H1 (cell line): ENCODE results near the gene CCDC8. TPM values are rescaled to one million over a fixed set of nuclear protein-coding genes. Genes with fewer than 3 reads are reported as not detected.

Experiments
- CTCF ChIA-PET: fragments of 300-600 bp; sonication (Branson Sonifier 250); formaldehyde crosslinking; loops from one replicate; lab custom pipeline; 2021; ENCODE audit not compliant: partially characterized antibody; lab: Charles Lee
- POLR2A ChIA-PET: fragments of 300-600 bp; sonication (Branson Sonifier 250); formaldehyde crosslinking; loops from one replicate; lab custom pipeline; 2021; ENCODE audit warnings: inconsistent platforms; ENCODE audit not compliant: partially characterized antibody; lab: Charles Lee
- DNase-seq, 2 experiments: peaks; one replicate each; pipeline versions ENCODE4 v3.0.0 to v3.0.0-alpha.2; 2010 to 2022; ENCODE audit warnings: low spot score in 2 of 2, low read depth in 1 of 2, mixed read lengths in 1 of 2
- FAIRE-seq: peaks from 2 replicates; lab custom pipeline; 2011; peaks lifted over from hg19 to GRCh38; lab: Jason Lieb, UNC
- H2AFZ ChIP-seq: 2 replicates; pipeline ENCODE4 v1.8.1; 2012; ENCODE audit warnings: low read length, inconsistent platforms
- H2AK5ac ChIP-seq: 2 replicates; pipeline ENCODE4 v1.6.1; 2013; ENCODE audit warnings: low read depth, low read length
- H2BK120ac ChIP-seq: replicated peaks from 2 replicates; pipeline ENCODE3; 2013; ENCODE audit warnings: low read depth, low read length, inconsistent platforms
- H2BK12ac ChIP-seq: 2 replicates; pipeline ENCODE4 v1.6.1; 2013; ENCODE audit warnings: low read depth, low read length
- H2BK15ac ChIP-seq: 2 replicates; pipeline ENCODE4 v1.6.1; 2013; ENCODE audit warnings: low read length
- H2BK20ac ChIP-seq: 2 replicates; pipeline ENCODE4 v1.6.1; 2013; ENCODE audit warnings: low read length
- H2BK5ac ChIP-seq: 2 replicates; pipeline ENCODE4 v1.6.1; 2013; ENCODE audit warnings: low read depth, low read length
- H3K14ac ChIP-seq: 2 replicates; pipeline ENCODE4 v1.6.1; 2013; ENCODE audit warnings: inconsistent platforms; ENCODE audit not compliant: insufficient read length
- H3K18ac ChIP-seq: 2 replicates; pipeline ENCODE4 v1.6.1; 2013; ENCODE audit warnings: low read length; ENCODE audit errors: extremely low read depth
- H3K23ac ChIP-seq: 2 replicates; pipeline ENCODE4 v1.6.1; 2013; ENCODE audit warnings: inconsistent platforms; ENCODE audit not compliant: insufficient read length
- H3K23me2 ChIP-seq: 2 replicates; pipeline ENCODE4 v1.6.1; 2013; ENCODE audit warnings: low read depth, low read length
- H3K27ac ChIP-seq: 2 replicates; pipeline ENCODE4 v1.6.1; 2011; ENCODE audit warnings: low read depth, low read length, inconsistent platforms
- H3K27me3 ChIP-seq, 4 experiments: replicated peaks in 1 of 4; 1 replicate in 1 of 4; 2 replicates in 3 of 4; pipeline versions ENCODE4 v1.6.1 to v1.8.1; 2011 to 2013; ENCODE audit warnings: low read length in 3 of 4, mild to moderate bottlenecking in 3 of 4, inconsistent platforms in 2 of 4, mixed read lengths in 2 of 4, moderate library complexity in 1 of 4; ENCODE audit not compliant: control insufficient read depth in 3 of 4, insufficient read depth in 3 of 4; ENCODE audit errors: extremely low read depth in 1 of 4
- H3K36me3 ChIP-seq, 4 experiments: 2 replicates each; pipeline versions ENCODE4 v1.6.1 to v1.8.1; 2011 to 2013; ENCODE audit warnings: mild to moderate bottlenecking in 4 of 4, low read length in 3 of 4, moderate library complexity in 2 of 4, control low read depth in 1 of 4, inconsistent platforms in 1 of 4; ENCODE audit not compliant: insufficient read depth in 4 of 4, control insufficient read depth in 2 of 4
- H3K4ac ChIP-seq: replicated peaks from 2 replicates; pipeline ENCODE3; 2013; ENCODE audit warnings: low read length, low read depth, mixed read lengths, inconsistent platforms; ENCODE audit not compliant: insufficient read length
- H3K4me1 ChIP-seq, 4 experiments: replicated peaks in 1 of 4; 1 replicate in 1 of 4; 2 replicates in 3 of 4; pipeline versions ENCODE4 v1.6.1 to v1.8.1; 2011 to 2013; ENCODE audit warnings: low read length in 3 of 4, inconsistent platforms in 2 of 4, mixed read lengths in 1 of 4; ENCODE audit not compliant: insufficient read depth in 4 of 4, control insufficient read depth in 3 of 4
- H3K4me2 ChIP-seq, 2 experiments: 2 replicates each; pipeline versions ENCODE4 v1.6.1 to v1.8.1; 2011 to 2013; ENCODE audit warnings: low read depth in 2 of 2, low read length in 2 of 2, control low read depth in 1 of 2, inconsistent platforms in 1 of 2, mild to moderate bottlenecking in 1 of 2; ENCODE audit not compliant: insufficient read depth in 1 of 2
- H3K4me3 ChIP-seq, 4 experiments: fragments of 200-600, 300-600 bp in 1 of 4; sonication (generic), shearing (Covaris generic), sonication (Bioruptor Twin) in 1 of 4; 2 replicates each; pipeline versions ENCODE4 v1.5.1 to v1.8.1; 2011 to 2016; ENCODE audit warnings: low read length in 4 of 4, low read depth in 3 of 4, control low read depth in 2 of 4, inconsistent platforms in 2 of 4, mild to moderate bottlenecking in 2 of 4, mixed read lengths in 1 of 4, moderate library complexity in 1 of 4; ENCODE audit not compliant: insufficient read depth in 2 of 4; ENCODE audit errors: extremely low read depth in 1 of 4
- H3K56ac ChIP-seq: replicated peaks from 2 replicates; pipeline ENCODE3; 2013; ENCODE audit warnings: low read depth, mild to moderate bottlenecking, mixed read lengths, low read length, inconsistent platforms; ENCODE audit not compliant: insufficient read length
- H3K79me1 ChIP-seq: 2 replicates; pipeline ENCODE4 v1.6.1; 2013; ENCODE audit warnings: low read depth, low read length, control low read depth
- H3K79me2 ChIP-seq, 2 experiments: 2 replicates each; pipeline versions ENCODE4 v1.6.1 to v1.8.1; 2012 to 2013; ENCODE audit warnings: low read length in 2 of 2, mild to moderate bottlenecking in 2 of 2, inconsistent platforms in 1 of 2; ENCODE audit not compliant: insufficient read depth in 2 of 2, control insufficient read depth in 1 of 2
- H3K9ac ChIP-seq, 4 experiments: replicated peaks in 1 of 4; 1 replicate in 1 of 4; 2 replicates in 3 of 4; pipeline versions ENCODE4 v1.6.1 to v1.8.1; 2011 to 2013; ENCODE audit warnings: low read depth in 3 of 4, low read length in 3 of 4, control low read depth in 2 of 4, mild to moderate bottlenecking in 2 of 4, moderate library complexity in 2 of 4, inconsistent platforms in 1 of 4; ENCODE audit errors: extremely low read depth in 1 of 4
- H3K9me3 ChIP-seq, 2 experiments: 2 replicates each; pipeline versions ENCODE4 v1.6.1 to v1.8.1; 2012 to 2013; ENCODE audit warnings: mild to moderate bottlenecking in 2 of 2, moderate library complexity in 2 of 2, control low read depth in 1 of 2, inconsistent platforms in 1 of 2, low read depth in 1 of 2, low read length in 1 of 2, mixed read lengths in 1 of 2; ENCODE audit not compliant: insufficient read depth in 2 of 2
- H4K20me1 ChIP-seq, 2 experiments: replicated peaks in 1 of 2; 2 replicates each; pipeline versions ENCODE3 to v1.8.1; 2011 to 2013; ENCODE audit warnings: inconsistent platforms in 2 of 2, low read length in 2 of 2, mild to moderate bottlenecking in 1 of 2; ENCODE audit not compliant: insufficient read depth in 2 of 2, control insufficient read depth in 1 of 2
- H4K5ac ChIP-seq: 2 replicates; pipeline ENCODE4 v1.6.1; 2013; ENCODE audit warnings: low read length, low read depth, mixed read lengths, inconsistent platforms; ENCODE audit not compliant: insufficient read length
- H4K8ac ChIP-seq: 2 replicates; pipeline ENCODE4 v1.8.0; 2013; ENCODE audit warnings: mild to moderate bottlenecking, moderate library complexity, low read length, inconsistent platforms; ENCODE audit not compliant: insufficient read depth; ENCODE audit errors: extremely low read depth
- H4K91ac ChIP-seq: replicated peaks from 2 replicates; pipeline ENCODE3; 2013; ENCODE audit warnings: low read length, mixed read lengths, inconsistent platforms; ENCODE audit not compliant: insufficient read length
- ATF3 ChIP-seq: IDR thresholded peaks from 2 replicates; pipeline ENCODE4 v1.6.1; 2011; ENCODE audit warnings: low read depth, mild to moderate bottlenecking, low read length; ENCODE audit not compliant: insufficient read depth
- CBX5 ChIP-seq: fragments of 300-800, 300-1000 bp; sonication (generic); IDR thresholded peaks from 2 replicates; pipeline ENCODE4 v1.7.1; 2016; ENCODE audit warnings: antibody characterized with exemption, low read length, low read depth
- CBX8 ChIP-seq: fragments of 300-800, 300-1000 bp; sonication (generic); IDR thresholded peaks from 2 replicates; pipeline ENCODE4 v1.7.1; 2016; ENCODE audit warnings: low read depth, low read length, borderline replicate concordance
- CTBP2 ChIP-seq: IDR thresholded peaks from 2 replicates; pipeline ENCODE4 v1.7.0; 2011; ENCODE audit warnings: borderline replicate concordance, mild to moderate bottlenecking, moderate library complexity, mixed read lengths, low read length; ENCODE audit not compliant: insufficient read depth, insufficient read length
- SIX5 ChIP-seq: IDR thresholded peaks from 2 replicates; pipeline ENCODE4 v1.6.1; 2011; ENCODE audit warnings: mild to moderate bottlenecking, low read depth, low read length
- SP1 ChIP-seq: IDR thresholded peaks from 2 replicates; pipeline ENCODE4 v1.6.1; 2011; ENCODE audit warnings: low read depth, low read length
- SP2 ChIP-seq: IDR thresholded peaks from 2 replicates; pipeline ENCODE4 v1.6.1; 2012; ENCODE audit warnings: mild to moderate bottlenecking, low read length, inconsistent platforms
- WGBS, 2 experiments: shearing (Covaris generic) in 1 of 2; methylation state at CpG; one replicate each; pipeline versions ENCODE4 v1.1.6 to v1.1.7; 2013 to 2015; ENCODE audit warnings: low lambda C conversion rate in 2 of 2, mixed read lengths in 2 of 2, inconsistent platforms in 1 of 2, low coverage in 1 of 2, missing lambda C conversion rate in 1 of 2; ENCODE audit not compliant: insufficient replicate concordance in 2 of 2, insufficient coverage in 1 of 2, insufficient read length in 1 of 2; ENCODE audit errors: extremely low coverage in 1 of 2, missing lambda C conversion rate in 1 of 2; 5-methylcytosine and 5-hydroxymethylcytosine counted together
- polyA plus RNA-seq, 7 experiments: library from polyadenylated mRNA; depleted of rRNA in 3 of 7; stranded (reverse) in 5 of 7; unstranded in 2 of 7; fragments of >200 nt in 5 of 7; fragments of 200-250 nt in 2 of 7; gene quantifications; 1 replicate in 5 of 7; 2 replicates in 1 of 7; 4 replicates in 1 of 7; pipeline versions ENCODE4 v1.2.1 to v1.2.3, GENCODE V29; 2011 to 2013; ENCODE audit warnings: missing spikeins in 2 of 7, mixed read lengths in 2 of 7
- total RNA-seq: library from RNA; stranded (reverse); fragmentation: NEBNext Ultra II Directional; extraction: Animal tissue kit (Norgen Biotek cat#: 25700); gene quantifications from 2 replicates; pipeline ENCODE4 v1.2.1, GENCODE V29; 2021
- TF ChIP-seq, protein P1 (sequence below): IDR thresholded peaks from 2 replicates; pipeline ENCODE4 v1.6.1; 2012; ENCODE audit warnings: low read length, inconsistent platforms

Gene CCDC8
- total and polyA plus RNA-seq, 2 of the 8 experiments (the other 6 are each of a cell fraction or from before 2014, with no cell fraction given) = 4.9 to 13.6 TPM

DNA sequence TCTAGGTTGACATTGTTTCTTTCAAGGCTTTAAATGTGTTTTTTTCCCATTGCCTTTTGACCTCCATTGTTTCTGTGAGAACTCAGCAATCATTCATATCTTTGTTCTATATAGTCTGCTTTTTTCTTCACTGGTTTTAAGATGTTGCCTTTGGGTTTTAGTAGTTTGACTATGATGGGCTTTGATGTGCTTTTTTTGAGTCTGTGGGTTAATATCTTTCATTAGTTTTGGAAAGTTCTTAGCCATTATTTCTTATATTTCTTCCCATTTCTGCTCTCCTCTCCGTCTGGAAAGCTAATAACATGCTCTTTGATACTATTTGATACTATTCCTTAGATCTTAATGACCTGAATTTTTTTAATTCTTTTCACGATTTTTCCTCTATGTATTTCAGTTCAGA lies 32.7 kb downstream of the CCDC8 start:
- no peak overlapping the region for H2AFZ ChIP-seq
- no peak for TF ChIP-seq SP2
- TF ChIP-seq CTBP2 = no peak
- no peak for TF ChIP-seq SIX5
- TF ChIP-seq, protein P1, sequence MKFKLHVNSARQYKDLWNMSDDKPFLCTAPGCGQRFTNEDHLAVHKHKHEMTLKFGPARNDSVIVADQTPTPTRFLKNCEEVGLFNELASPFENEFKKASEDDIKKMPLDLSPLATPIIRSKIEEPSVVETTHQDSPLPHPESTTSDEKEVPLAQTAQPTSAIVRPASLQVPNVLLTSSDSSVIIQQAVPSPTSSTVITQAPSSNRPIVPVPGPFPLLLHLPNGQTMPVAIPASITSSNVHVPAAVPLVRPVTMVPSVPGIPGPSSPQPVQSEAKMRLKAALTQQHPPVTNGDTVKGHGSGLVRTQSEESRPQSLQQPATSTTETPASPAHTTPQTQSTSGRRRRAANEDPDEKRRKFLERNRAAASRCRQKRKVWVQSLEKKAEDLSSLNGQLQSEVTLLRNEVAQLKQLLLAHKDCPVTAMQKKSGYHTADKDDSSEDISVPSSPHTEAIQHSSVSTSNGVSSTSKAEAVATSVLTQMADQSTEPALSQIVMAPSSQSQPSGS = no peak
- TF ChIP-seq ATF3 = no peak
- TF ChIP-seq SP1 = no peak
- no peak for TF ChIP-seq CBX5
- no peak for TF ChIP-seq CBX8
- CTCF ChIA-PET = interaction anchor here (1.1 to 2.8 kb wide), 4 partner anchors 9 to 136 kb away, joined by 3 to 20 read pairs (median 7); no protein-coding TSS in a partner anchor
- H3K18ac ChIP-seq = no peak overlapping the region
- 80% methylated on average over 2 of the region's 2 CpGs; no CpG with 5 or more reads in 1 of the 2 experiments for WGBS, 2 experiments
- H3K79me1 ChIP-seq = peaks cover 3% of the 10 kb centered on the region; the same call in 1 of the 2 replicates
- H3K36me3 ChIP-seq = peaks cover 16 to 64% (median 43%) of the 10 kb centered on the region in 4 experiments
- H2AK5ac ChIP-seq = no peak overlapping the region
- peaks cover 0 to 10% of the 10 kb centered on the region in 2 experiments; a peak in 1 of 4 replicates for H3K79me2 ChIP-seq
- H4K5ac ChIP-seq = no peak overlapping the region
- no peak overlapping the region for H3K14ac ChIP-seq
- H3K4me2 ChIP-seq = no peak overlapping the region
- no peak overlapping the region for H2BK12ac ChIP-seq
- H3K27me3 ChIP-seq = no peaks in the 10 kb centered on the region
- no peak overlapping the region for H3K4me3 ChIP-seq
- no peak overlapping the region for H4K8ac ChIP-seq
- FAIRE-seq (no peak), DNase-seq (no peak)
- no peak overlapping the region for H3K27ac ChIP-seq
- H2BK15ac ChIP-seq = no peak overlapping the region
- no peak overlapping the region for H4K91ac ChIP-seq
- H2BK120ac ChIP-seq = no peak overlapping the region
- no peak overlapping the region for H3K23ac ChIP-seq
- H4K20me1 ChIP-seq = peaks cover 2 to 5% of the 10 kb centered on the region in 2 experiments
- no peak overlapping the region for H3K56ac ChIP-seq
- no peak overlapping the region for H3K9ac ChIP-seq
- H3K9me3 ChIP-seq = no peaks in the 10 kb centered on the region
- H3K4ac ChIP-seq = no peak overlapping the region
- peaks cover 0 to 2% (median 0%) of the 10 kb centered on the region in 4 experiments; a peak in 2 of 7 replicates for H3K4me1 ChIP-seq
- H3K23me2 ChIP-seq = no peaks in the 10 kb centered on the region
- POLR2A ChIA-PET = interaction anchor here (0.9 to 1.3 kb wide), 2 partner anchors 13 to 22 kb away, joined by 3 read pairs; no protein-coding TSS in a partner anchor
- H2BK20ac ChIP-seq = no peak overlapping the region
- H2BK5ac ChIP-seq = no peak overlapping the region
